T-helper 22 cell (primary cell): ENCODE measurements around the gene AFF1.
A peak's percentile ranks its signal among the peaks of the same experiment; 100 is the strongest.
"Not testable (repeated sequence)": the region's sequence is repeated elsewhere in the genome, so short reads cannot be mapped to it uniquely, and the experiment has no call there.

Experiments
- DNase-seq: peaks from one replicate; pipeline ENCODE4 v3.0.0-alpha.2; 2020; ENCODE audit warnings: low read depth

The AFF1 gene

DNA sequence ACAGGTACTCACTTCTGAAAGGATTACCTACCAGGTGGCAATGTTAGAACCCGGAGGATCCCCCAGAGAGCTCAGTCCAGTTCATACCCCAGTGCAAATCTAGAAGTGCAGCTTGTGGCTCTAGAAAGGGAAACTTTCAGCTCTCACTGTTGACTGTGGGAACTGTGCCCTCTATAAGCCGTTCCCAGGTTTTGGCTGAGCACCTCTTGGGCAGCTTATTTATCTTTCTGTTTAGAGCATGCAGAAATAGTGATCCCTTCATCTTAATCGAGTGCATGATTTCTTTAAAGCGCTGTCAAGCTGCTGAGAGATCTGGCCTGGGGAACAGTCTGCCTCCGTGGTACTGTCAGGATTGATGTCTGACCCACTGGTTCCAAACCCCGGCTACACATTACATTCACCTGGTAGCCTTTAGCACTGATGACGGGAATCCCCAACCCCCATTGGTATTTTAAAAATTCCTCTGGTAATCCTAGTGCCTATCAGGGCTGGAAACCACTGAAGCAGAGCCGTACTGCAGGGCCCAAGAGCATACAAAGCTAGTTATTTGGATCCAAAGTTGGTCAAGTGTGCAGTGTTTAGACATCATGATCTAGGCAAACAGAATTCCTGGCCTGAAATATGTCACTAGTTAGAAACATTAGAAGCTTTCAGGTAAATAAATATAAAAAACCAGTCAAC is 182.4 kb downstream of the AFF1 start:
- no peak for DNase-seq

DNA sequence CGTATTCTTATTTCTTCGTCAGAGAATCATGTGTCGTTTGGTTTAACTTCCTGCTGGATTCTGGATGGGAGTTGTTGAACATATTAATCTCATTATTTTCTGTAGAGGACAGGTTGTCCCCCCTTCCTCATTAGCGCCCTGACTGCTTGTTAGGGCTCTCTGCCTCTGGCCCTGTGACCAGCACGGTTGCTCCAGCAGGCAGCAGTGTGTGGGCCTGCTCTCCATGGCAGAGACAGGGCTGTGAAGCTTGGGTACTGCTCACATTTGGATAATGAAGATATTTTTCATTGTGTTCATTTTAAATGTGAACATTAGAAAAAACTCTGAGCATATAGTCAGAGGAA is 182.9 kb downstream of the AFF1 start:
- DNase-seq, result no peak

DNA sequence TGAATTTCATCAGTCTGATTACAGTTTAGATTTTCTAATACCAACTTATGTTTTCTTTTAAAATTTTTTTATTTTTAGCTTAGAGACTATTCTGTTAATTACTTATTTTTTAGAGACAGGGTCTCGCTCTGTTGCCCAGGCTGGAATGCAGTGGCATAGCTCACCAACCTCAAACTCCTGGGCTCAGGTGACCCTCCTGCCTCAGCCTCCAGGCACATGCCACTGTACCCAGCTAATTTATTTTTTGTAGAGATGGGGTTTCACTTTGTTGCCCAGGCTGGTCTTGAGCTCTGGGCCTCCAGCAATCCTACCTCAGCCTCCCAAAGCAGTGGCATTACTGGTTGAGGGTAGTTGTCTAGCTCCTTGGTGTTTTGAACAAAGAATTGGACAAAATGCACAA is 183.6 kb downstream of the AFF1 start:
- no peak for DNase-seq

DNA sequence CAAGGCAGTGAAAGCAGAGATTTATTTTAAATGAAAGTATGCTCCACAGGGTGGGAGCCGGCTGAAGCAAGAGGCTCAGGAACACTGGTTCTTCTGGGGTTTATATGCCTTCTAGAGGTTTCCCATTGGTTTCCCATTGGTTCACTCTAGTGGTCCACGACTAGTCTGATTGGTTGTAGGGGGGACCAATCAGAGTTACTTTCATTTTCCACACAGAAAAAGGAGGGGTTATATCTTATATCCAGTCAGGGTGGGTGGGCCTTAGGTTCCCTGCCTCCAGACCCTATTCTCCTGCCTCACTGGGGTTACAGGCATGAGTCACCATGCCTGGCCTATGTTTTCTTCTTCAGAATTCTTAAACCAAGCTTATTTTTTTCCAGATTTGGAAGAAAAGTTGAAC is 184.0 kb downstream of the AFF1 start:
- DNase-seq, result no peak

DNA sequence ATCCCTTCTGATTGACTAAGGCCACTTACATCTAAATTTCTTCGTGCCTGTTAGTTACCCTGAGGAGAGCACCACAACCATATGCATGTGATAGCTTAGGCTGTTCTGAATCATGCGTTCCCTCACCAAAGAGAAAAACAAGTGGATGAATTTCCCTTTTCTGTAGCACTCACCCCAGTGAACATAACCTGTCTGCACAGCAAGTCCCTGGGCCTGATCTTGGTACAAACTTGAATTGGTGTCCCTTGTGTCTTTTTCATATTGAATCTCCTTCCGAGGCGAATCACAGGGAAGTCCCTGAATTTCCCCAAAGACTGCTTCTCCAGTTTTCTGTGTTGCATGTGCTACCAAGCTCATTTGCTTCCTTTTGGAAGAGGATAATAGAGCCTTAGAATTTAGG is 185.2 kb downstream of the AFF1 start:
- no peak for DNase-seq

DNA sequence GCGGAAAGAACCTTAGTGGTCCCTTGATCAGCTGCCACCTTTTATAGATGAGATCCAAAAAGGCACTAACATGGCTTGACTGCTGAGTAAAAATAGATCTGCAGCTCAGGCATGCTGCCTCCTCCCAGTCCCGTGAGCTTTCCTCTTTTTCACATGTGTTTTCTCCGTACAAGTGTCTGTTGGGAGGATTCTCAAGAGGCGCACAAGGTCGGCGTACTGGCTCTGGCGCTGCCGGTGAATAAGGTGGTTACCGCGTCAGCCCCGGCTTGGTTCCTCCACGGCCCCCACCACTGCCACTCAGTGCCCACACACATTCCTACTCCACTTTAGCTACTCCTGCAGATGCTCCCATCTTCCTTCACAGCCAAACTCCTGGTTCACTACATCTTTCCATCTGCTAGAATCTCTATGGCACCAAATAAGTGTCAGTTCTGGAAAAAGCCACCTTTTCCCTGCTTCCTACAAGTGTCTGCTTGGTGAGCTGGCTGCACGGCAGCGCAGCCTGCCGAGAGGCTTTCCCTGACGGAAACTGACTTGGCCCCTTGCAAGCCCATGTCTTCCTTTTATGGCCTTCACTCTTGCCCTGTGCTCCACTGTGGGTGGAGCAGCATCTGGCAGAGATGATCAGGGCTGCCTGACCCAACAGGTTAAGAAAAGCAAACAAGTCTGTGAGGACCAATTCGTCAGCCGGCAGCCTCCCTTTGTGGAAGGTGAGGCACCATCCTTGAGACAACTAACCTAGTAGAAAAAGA is 185.8 kb downstream of the AFF1 start:
- no peak for DNase-seq

DNA sequence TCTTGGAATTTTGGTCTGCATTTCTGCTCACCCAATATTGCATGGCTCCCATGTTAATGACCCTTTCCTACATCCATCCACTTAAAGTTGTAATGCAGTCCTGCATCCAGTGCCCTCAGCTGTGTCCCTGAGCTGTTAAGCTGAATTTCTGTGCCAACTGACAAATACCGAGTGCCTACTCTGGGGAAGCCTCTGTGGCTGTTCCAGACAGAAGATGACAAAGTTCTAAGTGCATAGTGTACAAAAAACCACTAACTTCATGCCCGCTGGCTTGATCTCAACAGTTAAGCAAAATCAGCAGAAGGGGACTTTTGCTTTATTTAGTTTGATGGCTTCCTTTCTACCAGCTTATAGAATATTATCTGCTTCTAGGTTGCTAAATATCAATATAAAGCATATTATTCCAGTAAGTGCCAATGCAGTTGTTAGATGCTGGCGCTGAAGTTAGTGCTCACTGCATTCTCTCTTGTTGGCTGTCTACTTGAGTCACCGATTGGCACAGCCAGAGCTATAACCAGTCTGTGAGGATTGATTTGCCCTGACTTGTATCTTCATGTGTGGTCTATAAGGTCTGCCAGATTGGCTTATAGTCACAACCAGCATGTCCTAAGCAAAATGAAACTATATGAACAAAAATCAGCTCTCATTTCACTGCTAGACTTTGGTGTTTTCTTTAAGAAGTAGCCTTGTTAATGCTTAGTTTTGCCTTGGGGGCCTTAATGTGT is 186.7 kb downstream of the AFF1 start:
- DNase-seq, result no peak

DNA sequence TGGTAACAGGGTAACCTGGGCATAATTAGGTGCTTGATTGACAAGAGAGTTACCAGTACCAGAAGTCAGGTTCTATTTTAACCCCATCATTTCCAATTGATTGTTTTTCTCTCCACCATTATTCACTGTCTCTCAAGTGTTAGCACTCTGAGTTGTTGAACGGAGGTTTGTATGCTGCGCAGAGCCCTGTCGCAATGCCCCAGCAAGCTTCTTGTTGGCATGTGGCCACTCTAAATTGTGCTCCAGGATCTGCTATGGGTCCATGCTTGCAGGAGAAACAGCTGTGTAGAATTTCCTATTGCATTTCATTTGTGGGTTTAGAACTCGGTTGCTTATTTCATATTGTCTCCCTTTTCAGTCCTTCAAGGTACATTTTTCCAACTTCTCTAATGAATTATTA is 187.4 kb downstream of the AFF1 start:
- DNase-seq, result no peak

DNA sequence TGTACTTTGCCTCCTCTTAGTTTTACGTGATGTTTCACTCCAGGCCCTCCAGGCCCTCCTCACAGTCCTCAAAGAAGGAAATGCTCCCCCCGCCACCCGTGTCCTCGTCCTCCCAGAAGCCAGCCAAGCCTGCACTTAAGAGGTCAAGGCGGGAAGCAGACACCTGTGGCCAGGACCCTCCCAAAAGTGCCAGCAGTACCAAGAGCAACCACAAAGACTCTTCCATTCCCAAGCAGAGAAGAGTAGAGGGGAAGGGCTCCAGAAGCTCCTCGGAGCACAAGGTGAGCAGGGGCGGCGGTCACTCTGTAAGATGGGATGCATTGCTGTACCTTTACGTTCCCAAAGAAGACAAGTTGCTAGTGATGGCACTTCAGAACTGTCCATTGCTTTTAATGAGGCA is 191.2 kb downstream of the AFF1 start:
- DNase-seq, result no peak

DNA sequence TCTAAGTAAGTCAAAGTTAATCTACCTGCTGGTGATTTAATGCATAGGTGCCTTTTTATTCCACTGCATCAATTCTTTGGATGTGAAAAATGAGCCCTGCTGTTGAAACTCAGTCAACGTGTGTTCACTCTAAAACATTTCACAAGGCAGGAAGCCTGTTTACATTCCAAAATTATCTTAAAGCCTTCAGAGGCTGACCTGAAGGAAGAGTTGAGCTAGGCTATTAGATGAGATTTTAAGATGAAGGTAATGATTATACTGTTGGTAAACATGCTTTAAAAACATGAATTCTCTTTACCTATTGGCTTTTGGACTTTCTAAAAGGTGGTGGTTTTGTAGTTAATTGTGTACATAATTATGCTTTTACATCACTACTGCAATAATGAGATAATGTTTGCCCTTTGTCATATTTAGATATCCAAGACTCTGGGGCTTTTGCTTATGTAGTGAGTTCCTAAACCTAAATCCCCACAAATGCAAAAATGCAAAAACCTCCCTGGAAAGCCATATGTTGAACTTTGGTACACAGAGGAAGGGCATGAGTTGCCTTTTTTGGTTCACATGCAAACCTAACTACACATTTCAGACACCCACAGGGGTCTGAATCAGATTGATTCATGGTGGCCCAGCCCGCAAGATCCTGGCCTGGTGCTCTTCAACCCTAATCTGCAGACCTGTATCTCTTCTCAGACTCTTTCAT is 193.3 kb downstream of the AFF1 start:
- DNase-seq, result no peak

DNA sequence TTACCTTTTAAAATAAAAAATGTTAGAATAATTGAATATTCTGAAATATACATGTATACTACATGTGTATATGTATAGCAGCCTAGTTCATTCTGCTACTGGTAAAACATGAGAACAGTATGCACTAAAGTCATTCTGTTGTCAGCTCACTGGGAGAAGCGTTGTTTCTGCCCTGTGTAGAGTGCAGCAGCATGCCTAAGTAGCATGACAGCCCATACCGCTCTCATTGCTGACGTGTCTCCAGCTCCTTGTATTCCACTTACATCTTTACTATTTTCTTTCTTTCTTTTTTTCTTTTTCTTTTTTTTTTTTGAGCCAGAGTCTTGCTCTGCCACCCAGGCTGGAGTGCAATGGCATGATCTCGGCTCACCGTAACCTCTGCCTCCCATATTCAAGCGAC is 194.9 kb downstream of the AFF1 start:
- no peak for DNase-seq

DNA sequence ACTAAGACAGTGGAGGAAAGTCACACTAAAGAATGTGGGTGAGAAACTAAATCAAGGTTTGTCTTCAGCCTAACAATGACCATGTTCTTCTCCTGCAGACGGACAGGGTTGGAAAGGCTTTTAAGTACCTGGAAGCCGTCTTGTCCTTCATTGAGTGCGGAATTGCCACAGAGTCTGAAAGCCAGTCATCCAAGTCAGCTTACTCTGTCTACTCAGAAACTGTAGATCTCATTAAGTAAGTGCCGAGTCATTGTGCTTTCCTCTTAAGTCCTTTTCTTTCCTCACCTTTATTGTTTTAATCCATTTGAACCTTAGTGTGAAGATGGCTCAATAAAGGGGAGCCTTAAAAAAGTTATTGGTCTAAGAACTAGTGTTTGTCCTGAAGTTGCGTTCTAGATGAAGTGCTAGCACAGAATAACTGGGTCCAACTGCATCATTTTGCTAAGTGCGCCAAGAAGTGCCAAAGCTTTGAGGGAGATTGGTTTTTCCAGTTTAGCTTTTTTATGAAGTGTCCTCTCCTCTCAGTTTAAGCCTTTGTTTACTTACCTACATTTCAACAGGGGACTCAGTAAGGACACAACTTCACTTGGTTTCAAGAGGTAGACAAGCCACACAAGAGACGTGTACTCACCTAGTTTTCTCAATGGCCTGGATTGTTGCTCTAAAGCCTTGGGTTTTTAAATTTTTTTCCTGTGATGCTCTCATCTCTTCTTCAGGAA is 196.3 kb downstream of the AFF1 start:
- DNase-seq, result no peak

DNA sequence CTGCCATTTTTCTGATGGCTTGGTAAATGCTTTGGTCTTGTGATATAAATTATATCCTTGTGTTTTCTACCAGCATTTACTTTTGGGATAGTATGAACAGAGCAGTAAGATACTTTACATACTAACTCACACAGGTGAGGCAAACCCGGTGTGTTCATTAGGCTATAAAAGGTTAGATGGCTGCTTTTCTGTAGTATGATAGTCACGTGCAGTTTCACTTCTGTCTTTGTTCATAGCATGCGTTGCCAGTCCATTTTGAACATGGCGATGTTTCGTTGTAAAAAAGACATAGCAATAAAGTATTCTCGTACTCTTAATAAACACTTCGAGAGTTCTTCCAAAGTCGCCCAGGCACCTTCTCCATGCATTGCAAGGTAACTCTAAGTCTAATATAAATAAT is 197.2 kb downstream of the AFF1 start:
- no peak for DNase-seq

DNA sequence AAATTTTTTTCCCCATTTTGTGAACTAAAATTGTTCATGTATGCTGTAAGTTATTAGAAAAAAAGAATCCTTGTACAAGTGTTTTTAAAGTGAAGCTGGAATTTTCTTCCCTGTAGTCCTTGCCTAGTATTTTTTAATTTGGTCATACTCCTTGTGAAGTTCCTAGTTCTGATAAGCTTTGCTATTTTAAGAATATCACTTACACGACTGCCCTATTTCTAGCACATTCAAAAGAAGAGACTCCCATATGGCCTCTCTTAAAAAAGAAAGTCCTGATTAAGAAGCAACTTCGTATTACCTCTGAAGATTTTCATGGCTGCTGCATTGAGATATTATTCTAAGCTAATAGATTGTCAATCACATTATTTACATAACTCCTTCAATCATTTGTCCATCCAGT is 198.4 kb downstream of the AFF1 start:
- DNase-seq, result no peak

DNA sequence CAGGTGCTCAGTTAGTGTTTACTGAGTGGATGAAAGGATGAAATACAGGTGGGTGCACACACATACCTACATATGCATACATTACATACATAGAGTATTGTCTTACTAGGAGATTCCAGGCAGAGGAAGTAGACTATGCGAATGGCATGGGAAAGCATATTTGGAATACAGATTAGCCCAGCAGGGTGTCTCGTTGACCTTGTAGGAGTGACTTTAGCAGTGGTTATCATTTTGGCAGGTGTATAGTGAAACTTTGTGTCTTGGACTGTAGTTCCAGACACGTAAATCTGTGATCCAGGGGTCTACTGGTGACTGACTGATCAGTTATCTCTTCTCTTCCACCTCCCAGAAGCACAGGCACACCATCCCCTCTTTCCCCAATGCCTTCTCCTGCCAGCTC is 199.3 kb downstream of the AFF1 start:
- DNase-seq, result no peak

DNA sequence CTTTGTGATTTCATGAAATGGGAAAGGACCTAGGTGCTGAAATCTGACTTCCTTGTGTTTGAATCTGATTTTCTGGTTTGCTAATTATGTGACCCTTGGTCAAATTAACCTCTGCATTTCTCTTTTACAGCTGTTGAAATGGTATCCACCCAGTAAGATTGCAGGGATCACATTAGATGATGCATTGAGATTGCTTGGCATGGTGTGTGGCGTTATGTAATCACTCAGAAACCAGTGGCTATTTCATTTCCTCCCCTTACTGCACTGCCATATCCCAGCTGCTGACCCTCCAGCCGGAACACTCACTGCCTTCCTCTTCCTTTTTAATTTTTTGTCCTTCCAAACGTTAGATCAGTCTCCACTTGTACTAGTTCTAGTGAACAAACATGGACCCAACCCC is 206.6 kb downstream of the AFF1 start:
- DNase-seq, result no peak

DNA sequence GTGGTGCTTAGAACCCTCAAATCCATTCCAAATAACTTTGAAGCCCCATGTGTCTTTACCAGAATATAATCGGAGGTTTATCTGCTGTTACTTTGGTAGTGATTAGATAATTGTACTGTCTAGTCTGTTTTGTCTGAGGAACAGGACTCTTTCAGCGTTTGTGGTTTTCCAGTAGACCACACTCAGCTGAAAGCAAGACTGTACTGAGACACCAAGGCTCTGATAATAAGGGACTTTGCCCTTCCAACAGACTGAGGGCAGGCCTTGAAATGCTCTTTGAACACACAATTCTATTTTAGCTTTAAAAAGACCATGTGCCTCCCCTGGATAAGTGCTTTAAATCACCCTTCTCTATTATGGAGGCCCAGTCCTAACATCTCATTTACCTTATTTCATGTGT is 209.5 kb downstream of the AFF1 start:
- no peak for DNase-seq

DNA sequence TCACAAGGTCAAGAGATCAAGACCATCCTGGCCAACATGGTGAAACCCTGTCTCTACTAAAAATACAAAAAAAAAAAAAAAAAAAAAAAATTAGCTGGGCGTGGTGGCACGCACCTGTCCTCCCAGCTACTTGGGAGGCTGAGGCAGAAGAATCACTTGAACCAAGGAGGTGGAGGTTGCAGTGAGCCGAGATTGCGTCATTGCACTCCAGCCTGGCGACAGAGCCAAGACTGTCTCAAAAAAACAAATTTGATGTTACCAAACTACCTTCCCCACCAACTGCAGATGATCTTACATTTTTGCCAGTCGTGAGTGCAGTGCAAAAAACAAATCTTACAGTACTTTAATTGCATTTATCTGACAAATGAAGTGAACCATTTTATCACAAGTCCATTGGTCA is 211.1 kb downstream of the AFF1 start:
- DNase-seq, result not testable (repeated sequence)

DNA sequence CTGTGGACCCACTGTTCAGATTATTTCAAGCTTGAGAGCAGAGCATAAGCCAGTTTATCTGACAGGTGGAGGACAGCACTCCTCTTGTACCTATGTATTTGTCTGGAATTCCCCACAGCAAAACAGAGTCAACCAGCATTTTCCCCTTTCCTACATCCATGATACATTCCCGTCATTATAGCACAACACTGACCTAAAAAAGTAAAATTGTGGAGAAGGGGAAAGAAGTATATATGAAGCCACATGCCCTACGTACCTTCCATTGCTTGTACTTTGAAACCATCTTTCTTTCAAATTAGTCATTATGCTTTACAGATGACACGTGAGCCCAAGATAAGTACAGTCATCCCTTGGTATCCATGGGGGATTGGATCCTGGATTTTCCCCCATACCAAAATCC is 212.3 kb downstream of the AFF1 start:
- DNase-seq, result no peak

DNA sequence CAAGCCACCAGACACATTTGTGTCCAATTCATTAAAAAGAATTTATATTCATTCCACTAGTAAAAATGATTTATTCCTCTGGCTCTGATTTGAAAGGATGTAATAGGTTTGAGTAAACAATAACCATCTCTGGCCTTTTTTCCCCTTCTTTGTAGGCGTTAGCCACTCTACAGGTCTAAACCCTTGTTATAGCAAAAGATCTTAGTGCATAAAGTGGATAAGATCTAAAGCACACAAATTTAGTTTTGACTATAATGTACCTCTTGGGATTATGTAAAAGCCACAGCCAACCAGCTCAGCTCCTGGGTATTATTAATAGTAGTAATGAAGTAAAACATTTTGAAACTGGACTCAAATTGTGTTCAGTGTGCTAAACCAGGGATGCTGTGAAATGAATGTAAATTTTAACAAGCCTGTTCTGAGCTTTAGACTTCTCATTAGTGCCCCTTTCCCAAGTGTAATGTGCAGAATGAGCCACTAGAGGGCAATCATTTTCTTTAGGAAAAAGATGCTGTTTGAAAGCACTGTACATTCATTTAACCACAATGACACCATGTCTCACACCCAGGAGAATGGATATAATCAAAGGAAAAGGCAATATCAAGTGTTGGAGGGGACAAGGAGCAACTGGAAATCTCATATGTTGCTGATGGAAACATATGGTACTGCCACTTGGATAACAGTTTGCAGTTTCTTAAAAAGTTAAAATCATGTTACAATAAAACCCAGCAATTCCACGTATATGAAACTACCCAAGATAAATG is 215.9 kb downstream of the AFF1 start:
- peak; percentile 2 for DNase-seq

DNA sequence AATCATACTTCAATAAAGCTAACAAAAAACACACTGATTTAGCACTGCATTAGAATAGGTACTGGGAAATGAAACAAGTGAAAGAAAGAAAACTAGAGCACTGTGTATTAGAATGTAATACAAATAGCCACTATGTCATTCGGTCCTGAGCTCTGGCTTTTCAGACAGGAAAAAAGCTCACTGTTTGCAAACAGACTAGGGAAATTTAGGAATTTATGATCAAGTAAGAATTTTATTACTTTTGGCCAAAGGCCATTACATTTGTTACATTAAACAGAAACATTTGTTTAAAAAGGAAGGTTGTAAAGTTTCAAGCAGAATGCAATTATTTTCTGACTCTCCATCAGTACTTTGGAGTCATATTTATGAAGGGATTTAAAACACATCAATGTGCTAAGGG is 216.9 kb downstream of the AFF1 start:
- DNase-seq, result no peak
